AG10803 (cell line): ENCODE data around the gene PRKCE.
A peak's percentile ranks its signal among the peaks of the same experiment; 100 is the strongest.

ENCODE experiments used
- DNase-seq: peaks from one replicate; pipeline ENCODE4 v3.0.0; 2010; ENCODE audit warnings: low read depth
- H3K4me3 ChIP-seq: 2 replicates; pipeline ENCODE4 v1.5.1; 2011; ENCODE audit warnings: mild to moderate bottlenecking, low read length, control low read depth
- TF ChIP-seq, protein P1 (sequence below): conservative IDR thresholded peaks from 2 replicates; pipeline ENCODE4 v1.5.1; 2011; ENCODE audit warnings: mild to moderate bottlenecking, low read length, control low read depth, inconsistent platforms

The PRKCE gene

DNA sequence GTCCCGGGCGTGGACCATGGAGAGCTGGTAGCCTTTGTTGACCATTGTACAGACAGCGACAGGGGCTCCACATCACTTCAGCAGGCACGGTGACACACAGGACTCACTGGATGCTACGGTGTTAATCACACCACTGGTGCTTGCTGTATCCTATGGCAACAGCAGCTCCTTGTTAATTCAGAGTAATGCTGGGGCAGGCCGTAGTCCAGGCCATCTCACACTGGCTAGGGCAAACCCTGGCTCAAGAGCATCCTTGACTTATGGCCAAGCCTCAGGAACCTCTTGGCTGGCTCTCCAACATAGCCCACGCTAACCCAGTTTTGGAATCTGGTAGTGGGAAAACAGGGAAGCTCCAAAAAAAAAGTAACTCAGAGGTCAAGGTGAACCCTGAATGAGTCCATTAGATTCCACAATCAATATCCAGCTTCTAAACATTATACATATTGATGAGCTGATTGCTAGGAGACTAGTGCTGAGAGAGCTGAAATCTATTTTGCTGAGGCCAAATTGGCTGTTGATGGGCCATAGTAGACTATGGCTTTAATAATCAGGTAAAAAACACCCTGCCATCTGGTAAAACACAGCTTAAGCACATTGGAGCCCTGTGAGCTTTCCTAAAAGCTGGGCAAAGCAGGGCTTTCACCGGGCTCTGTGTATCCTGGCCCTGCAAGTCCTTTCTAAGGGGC, 253.6 kb downstream of the PRKCE start:
- DNase-seq = peak; percentile 55
- TF ChIP-seq, protein P1, sequence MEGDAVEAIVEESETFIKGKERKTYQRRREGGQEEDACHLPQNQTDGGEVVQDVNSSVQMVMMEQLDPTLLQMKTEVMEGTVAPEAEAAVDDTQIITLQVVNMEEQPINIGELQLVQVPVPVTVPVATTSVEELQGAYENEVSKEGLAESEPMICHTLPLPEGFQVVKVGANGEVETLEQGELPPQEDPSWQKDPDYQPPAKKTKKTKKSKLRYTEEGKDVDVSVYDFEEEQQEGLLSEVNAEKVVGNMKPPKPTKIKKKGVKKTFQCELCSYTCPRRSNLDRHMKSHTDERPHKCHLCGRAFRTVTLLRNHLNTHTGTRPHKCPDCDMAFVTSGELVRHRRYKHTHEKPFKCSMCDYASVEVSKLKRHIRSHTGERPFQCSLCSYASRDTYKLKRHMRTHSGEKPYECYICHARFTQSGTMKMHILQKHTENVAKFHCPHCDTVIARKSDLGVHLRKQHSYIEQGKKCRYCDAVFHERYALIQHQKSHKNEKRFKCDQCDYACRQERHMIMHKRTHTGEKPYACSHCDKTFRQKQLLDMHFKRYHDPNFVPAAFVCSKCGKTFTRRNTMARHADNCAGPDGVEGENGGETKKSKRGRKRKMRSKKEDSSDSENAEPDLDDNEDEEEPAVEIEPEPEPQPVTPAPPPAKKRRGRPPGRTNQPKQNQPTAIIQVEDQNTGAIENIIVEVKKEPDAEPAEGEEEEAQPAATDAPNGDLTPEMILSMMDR = no peak
- H3K4me3 ChIP-seq = no peak overlapping the region

DNA sequence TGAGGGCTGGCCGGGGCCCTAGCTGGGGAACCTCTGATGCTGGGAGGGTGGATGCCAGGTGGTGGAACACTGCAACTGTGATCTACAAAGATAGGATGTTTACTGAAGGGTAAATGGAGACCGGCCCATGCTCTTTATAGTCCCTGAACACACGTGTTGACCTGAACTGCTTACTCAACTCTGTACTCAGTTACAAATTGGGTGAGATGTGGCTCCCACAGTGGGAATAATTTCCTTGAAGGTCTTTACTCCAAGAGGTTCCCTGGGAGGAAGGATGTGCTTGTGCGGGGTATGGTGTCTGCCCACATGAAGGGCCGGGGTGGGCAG, 254.1 kb downstream of the PRKCE start:
- TF ChIP-seq, protein P1 = no peak

DNA sequence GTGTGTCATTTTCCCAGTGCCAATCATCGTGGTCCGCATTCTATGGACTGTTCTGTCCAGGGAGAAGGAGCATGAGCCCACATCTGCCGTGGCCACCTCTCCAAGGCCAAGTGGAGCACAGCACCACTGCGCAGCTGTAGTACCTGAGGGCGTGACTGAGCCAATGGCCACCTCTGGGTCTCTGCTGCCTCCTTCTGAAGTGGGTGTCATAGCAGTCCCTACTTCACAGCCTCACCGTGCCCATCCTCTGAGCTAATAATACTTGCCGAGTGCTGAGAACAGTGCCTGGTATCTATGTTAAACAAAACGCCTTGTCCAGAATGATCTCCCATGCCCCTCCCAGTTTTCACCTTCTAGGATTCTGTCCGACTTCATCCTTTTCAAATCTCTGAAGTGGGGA, 256.1 kb downstream of the PRKCE start:
- TF ChIP-seq, protein P1 = no peak
- no peak overlapping the region for H3K4me3 ChIP-seq
- no peak for DNase-seq

More for the DNA sequence above, 254.1 kb downstream of the PRKCE start:
- no peak for DNase-seq
- H3K4me3 ChIP-seq = no peak overlapping the region

DNA sequence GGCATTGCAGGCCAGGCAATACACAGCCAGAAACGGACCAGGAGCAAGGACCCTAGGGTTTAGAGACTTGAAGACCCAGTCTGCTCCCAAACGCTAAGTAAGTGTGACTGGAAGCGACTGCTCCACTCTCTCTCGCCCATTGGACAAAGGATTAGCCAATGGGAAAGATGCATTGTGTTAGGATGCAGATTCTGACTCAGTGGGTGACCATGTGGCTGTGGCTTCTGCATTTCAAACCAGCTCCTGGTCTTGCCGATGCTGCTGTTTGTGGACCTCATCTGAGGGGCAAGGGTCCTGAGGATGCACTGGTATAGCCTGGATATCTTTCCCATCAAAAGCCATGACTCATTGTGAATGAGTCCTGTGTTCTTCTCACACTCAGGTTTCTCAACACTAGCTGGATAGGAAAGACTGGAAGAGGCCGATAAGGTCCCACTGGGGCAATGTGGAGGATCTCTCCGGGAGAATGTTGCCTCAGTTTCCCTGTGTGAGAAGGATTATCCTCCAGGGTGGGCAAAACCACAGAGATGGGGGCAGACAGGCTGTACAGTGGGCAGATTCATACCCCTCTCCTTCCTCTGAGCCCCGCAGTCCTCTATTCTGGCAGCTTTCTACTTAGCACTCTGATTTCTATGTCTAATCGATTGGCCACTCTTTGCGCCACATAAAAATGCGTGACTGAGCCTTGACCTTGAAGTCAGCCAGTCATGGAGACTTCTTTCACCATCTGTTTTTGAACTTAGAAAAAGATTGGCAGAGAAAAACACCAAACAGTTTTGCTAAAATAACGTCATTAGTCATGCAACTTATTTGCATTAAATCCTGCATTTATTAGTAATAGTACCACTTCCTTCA, 257.1 kb downstream of the PRKCE start:
- TF ChIP-seq, protein P1 = no peak
- DNase-seq = no peak
- no peak overlapping the region for H3K4me3 ChIP-seq

DNA sequence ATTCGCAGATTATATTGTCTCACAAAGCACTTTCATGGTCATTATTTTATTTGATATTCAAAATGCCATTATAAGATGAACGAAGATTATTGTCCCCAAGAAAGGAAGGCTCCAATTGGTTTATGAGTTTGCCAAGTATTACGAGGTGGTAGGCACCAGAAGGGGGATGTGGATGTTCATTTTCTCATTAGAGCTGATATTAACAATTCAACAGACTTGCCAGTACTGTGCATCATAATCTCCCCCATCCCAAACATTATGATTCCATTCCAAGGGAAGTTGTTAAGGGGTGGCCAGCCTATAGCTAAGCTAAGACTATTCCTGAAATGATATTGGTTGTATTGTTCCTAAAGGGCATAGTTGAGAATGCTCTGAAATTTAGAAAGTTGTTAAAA, 257.7 kb downstream of the PRKCE start:
- DNase-seq = no peak
- no peak overlapping the region for H3K4me3 ChIP-seq
- TF ChIP-seq, protein P1 = no peak

DNA sequence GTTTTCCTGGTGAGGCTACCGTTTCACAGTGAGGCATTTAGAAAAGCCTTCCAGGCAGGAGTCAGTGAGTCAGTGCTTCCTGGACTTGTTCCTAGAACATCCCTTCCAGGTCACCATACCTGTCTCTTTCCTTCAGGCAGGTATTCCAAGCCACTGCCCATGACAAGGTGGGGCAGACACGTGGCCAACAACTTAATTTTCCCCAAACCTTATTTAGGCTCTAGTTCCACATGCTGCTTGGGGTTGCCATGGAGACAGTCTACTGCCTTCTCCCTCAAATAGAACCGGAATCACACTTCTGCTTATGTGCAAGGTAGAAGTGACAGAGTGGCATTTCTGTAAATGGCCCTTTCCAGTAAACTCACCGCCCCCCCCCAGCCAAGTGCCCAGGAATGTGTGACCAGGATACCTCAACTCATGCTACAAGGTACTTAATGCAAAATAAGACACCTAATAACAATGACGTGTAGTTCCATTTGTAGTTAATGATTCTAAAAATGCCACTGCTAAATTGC, 258.3 kb downstream of the PRKCE start:
- H3K4me3 ChIP-seq = no peak overlapping the region
- TF ChIP-seq, protein P1 = no peak
- no peak for DNase-seq

DNA sequence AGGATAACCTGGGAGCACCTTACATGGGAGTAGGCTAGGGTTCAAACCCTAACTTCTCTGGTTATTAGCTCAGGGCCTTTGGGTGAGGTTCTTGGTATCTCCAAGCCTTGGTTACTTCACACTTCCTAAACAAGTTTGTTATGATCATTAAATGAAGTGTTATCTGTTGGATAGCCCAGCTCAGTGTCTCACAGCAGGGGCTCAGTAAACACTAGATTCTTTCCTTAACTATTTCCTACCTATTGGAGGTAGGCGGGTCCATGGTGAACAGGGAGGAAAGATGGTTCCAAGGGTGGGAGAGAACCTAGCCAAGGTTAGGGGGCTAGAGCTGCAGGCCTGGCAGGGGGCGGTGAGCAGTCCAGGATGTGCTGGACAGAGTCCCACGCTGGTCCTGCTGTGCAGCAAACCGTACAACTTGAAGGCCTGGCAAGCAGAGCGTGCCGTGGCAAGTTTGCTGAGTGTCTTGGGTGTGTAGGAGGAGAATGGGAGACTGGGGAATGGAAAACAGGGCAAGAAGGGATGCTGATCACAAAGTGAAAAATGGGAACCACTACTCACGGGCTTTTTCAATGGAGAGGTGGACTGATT, 259.1 kb downstream of the PRKCE start:
- no peak overlapping the region for H3K4me3 ChIP-seq
- TF ChIP-seq, protein P1 = no peak
- no peak for DNase-seq
